SK-N-SH treated with all-trans-retinoic acid at 6 μM for 48 hours (cell line): ENCODE results near the gene SUSD6.
"Not testable (repeated sequence)": the region's sequence is repeated elsewhere in the genome, so short reads cannot be mapped to it uniquely, and the experiment has no call there.

Experiments used
- ATAC-seq: fragments of 200-7000 bp; cut with Tn5 transposase; 3 replicates; pipeline ENCODE4 v1.9.1; 2020; ENCODE audit warnings: mild to moderate bottlenecking, moderate library complexity
- CREB5 ChIP-seq: fragments of 250-450 bp; sonication (Bioruptor Pico); IDR thresholded peaks from 2 replicates; pipeline ENCODE4 v1.5.1; 2020; ENCODE audit warnings: low read depth, mild to moderate bottlenecking, moderate library complexity
- CSDC2 ChIP-seq: fragments of 250-450 bp; sonication (Bioruptor Pico); IDR thresholded peaks from 2 replicates; pipeline ENCODE4 v1.5.0; 2020; ENCODE audit warnings: mild to moderate bottlenecking, moderate library complexity
- CSRNP3 ChIP-seq: fragments of 250-450 bp; sonication (Bioruptor Pico); IDR thresholded peaks from 2 replicates; pipeline ENCODE4 v1.5.1; 2021; ENCODE audit warnings: mild to moderate bottlenecking, moderate library complexity
- GLIS3 ChIP-seq: fragments of 250-450 bp; sonication (Bioruptor Pico); IDR thresholded peaks from 2 replicates; pipeline ENCODE4 v1.5.0; 2020; ENCODE audit warnings: mild to moderate bottlenecking, moderate library complexity
- ISL1 ChIP-seq: fragments of 250-450 bp; sonication (Bioruptor Pico); IDR thresholded peaks from 2 replicates; pipeline ENCODE4 v2.1.2; 2022; ENCODE audit warnings: mild to moderate bottlenecking, moderate library complexity
- OSR1 ChIP-seq: fragments of 250-450 bp; sonication (Bioruptor Pico); IDR thresholded peaks from 2 replicates; pipeline ENCODE4 v1.8.0; 2022; ENCODE audit warnings: moderate library complexity, mild to moderate bottlenecking, inconsistent platforms
- PATZ1 ChIP-seq: fragments of 250-450 bp; sonication (Bioruptor Pico); IDR thresholded peaks from 2 replicates; pipeline ENCODE4 v1.8.0; 2020; ENCODE audit warnings: mild to moderate bottlenecking, moderate library complexity, borderline replicate concordance
- PPARA ChIP-seq: fragments of 250-450 bp; sonication (Bioruptor Pico); IDR thresholded peaks from 2 replicates; pipeline ENCODE4 v1.5.0; 2020; ENCODE audit warnings: mild to moderate bottlenecking, borderline replicate concordance
- RARB ChIP-seq: fragments of 250-450 bp; sonication (Bioruptor Pico); IDR thresholded peaks from 2 replicates; pipeline ENCODE4 v1.8.0; 2021; ENCODE audit warnings: mild to moderate bottlenecking, moderate library complexity
- SNAI2 ChIP-seq: fragments of 250-450 bp; sonication (Bioruptor Pico); IDR thresholded peaks from 2 replicates; pipeline ENCODE4 v1.5.0; 2020; ENCODE audit warnings: mild to moderate bottlenecking, moderate library complexity
- TCF4 ChIP-seq: fragments of 250-450 bp; sonication (Bioruptor Pico); IDR thresholded peaks from 2 replicates; pipeline ENCODE4 v1.8.0; 2021; ENCODE audit warnings: mild to moderate bottlenecking, moderate library complexity, borderline replicate concordance
- TOX ChIP-seq: fragments of 250-450 bp; sonication (Bioruptor Pico); IDR thresholded peaks from 2 replicates; pipeline ENCODE4 v1.8.0; 2021; ENCODE audit warnings: mild to moderate bottlenecking, moderate library complexity, borderline replicate concordance
- TSHZ2 ChIP-seq: fragments of 250-450 bp; sonication (Bioruptor Pico); IDR thresholded peaks from 2 replicates; pipeline ENCODE4 v1.5.0; 2020; ENCODE audit warnings: mild to moderate bottlenecking, moderate library complexity
- ZFP3 ChIP-seq: fragments of 250-450 bp; sonication (Bioruptor Pico); IDR thresholded peaks from 2 replicates; pipeline ENCODE4 v1.5.0; 2020; ENCODE audit warnings: mild to moderate bottlenecking, moderate library complexity
- ZFP30 ChIP-seq: fragments of 450-650 bp; formaldehyde crosslinking; IDR thresholded peaks from 2 replicates; pipeline ENCODE4 v1.5.0; 2022; ENCODE audit warnings: mild to moderate bottlenecking, moderate library complexity
- ZNF565 ChIP-seq: fragments of 450-650 bp; formaldehyde crosslinking; conservative IDR thresholded peaks from 2 replicates; pipeline ENCODE4 v1.5.0; 2020; ENCODE audit warnings: low read depth, mild to moderate bottlenecking, moderate library complexity
- ZNF70 ChIP-seq: fragments of 450-650 bp; formaldehyde crosslinking; IDR thresholded peaks from 2 replicates; pipeline ENCODE4 v1.5.0; 2020; ENCODE audit warnings: mild to moderate bottlenecking, moderate library complexity

Gene SUSD6

GRCh38 chr14:69643430-69644200 is 32.2 kb downstream of the SUSD6 start:
- ATAC-seq: peak; percentile 76

GRCh38 chr14:69644814-69645213 is 33.4 kb downstream of the SUSD6 start:
- no peak for ATAC-seq
- TF ChIP-seq ZFP3 (CRISPR knock-in tag) (no peak), PPARA (no peak), GLIS3 (no peak), ZNF565 (no peak)

More at GRCh38 chr14:69643430-69644200, 32.2 kb downstream of the SUSD6 start:
- TF ChIP-seq PPARA (no peak), GLIS3 (no peak), PATZ1 (no peak), SNAI2 (no peak), ISL1 (0 out of 2 replicates have a peak, but pooled peaks have one; percentile 10), TSHZ2 (CRISPR knock-in tag) (no peak), OSR1 (CRISPR knock-in tag) (no peak)
- TF ChIP-seq, all 23 proteins: peak for 1

- ATAC-seq: no peak
- no peak for TF ChIP-seq CSRNP3
- TF ChIP-seq ZNF565: no peak
- no peak for TF ChIP-seq OSR1 (CRISPR knock-in tag)
- TF ChIP-seq CREB5: no peak
- TF ChIP-seq PATZ1: no peak
Observed at GRCh38 chr14:69647213-69647612, 35.8 kb downstream of the SUSD6 start.

GRCh38 chr14:69647642-69648041 is 36.2 kb downstream of the SUSD6 start:
- not testable (repeated sequence) for ATAC-seq

- ATAC-seq: peak; percentile 83
- TF ChIP-seq CSDC2 (no peak), CREB5 (no peak), OSR1 (CRISPR knock-in tag) (no peak), PATZ1 (no peak), ZFP30 (CRISPR knock-in tag) (no peak), ISL1 (no peak), PPARA (no peak), RARB (CRISPR knock-in tag) (no peak), TOX (CRISPR knock-in tag) (no peak), ZNF70 (CRISPR knock-in tag) (no peak), ZNF565 (no peak), TCF4 (no peak)
Observed at GRCh38 chr14:69648480-69649451, 37.4 kb downstream of the SUSD6 start.
